ENCODE results near the gene ASTL.

GRCh38 chr2:96123290-96123689, 15.0 kb downstream of the ASTL start:
- TF ChIP-seq CTCF (IDR thresholded peaks at IDR 0.05) (no peak), ZFX (IDR thresholded peaks at IDR 0.05; ENCODE audit: borderline replicate concordance) (no peak)
